ENCODE results near the gene PLCB1.

The PLCB1 gene

DNA sequence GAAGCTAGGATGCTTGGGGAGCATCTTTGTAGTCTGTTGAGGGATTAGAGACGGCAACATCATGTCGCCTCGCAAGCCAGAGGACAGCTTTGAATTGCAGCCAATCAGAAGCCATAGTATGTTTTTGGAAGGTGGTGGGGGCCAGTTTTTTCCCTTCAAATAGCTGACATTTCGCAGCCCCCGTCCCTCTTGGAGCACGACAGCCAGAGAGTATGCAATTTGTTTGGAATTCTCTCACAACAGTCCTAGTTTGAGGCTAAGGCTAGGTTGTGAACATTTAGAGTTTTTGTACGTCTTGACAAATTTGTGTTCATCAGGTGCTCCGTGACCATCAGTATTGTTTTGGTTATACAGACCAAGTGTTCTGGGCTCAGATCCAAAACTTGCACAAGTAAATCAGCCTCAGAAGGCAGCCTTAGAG, 83.3 kb downstream of the PLCB1 start:
- no peak for DNase-seq

DNA sequence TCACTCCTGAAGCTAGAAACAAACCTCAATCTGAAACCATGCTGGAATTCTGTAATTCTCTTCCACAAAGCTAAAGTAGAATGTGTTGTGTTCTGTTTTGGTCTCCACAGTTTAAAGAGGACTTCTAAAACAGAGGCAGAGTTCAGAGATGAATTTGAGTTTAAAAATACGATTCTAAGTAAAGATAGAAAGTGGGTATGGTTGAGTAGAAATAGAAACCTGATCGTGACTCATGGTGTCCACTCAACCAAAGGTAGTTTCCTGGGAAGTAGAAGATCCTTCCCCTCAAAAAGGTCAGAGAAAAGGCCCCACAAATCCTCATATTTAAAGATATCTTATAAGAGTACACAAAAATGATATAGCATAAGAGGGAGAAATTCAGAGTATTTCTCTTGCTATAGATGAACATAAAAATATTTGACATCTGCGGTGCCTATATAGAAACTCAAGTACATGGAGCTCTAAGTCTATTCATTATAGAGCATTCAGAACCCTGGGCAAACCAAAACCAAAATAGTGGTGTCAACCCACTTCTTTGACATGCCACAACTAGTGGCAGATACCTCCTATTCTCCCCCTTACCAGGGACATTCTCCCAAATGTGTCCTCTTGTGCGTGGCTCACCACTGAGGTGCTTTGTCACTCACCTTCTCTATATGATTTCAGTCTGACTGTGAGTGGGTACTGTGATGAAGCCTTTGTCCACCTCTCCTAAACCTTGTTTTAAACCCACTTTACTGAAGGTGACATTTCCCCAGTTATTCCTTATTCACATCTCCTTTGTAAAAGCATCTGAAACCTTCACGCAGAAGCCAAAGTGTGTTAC, 84.5 kb downstream of the PLCB1 start:
- no peak for DNase-seq

DNA sequence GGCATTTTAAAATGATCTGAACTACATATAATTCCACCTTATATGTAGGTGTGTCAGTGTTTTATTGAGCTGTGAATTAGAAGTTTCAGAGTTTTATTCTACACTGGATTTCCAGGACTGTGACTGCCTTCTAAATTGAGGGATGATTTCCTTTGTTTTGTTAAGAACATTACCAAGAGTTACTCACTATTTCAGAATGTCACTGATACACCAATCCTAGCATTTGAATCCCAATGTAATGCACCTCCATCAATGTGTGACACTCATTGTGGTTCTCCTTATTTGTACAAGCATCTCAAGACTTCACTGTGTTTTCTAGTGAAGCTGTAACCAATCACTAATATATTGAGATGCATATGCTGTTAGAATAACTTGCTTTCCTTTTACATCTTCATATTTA, 86.8 kb downstream of the PLCB1 start:
- DNase-seq: no peak

DNA sequence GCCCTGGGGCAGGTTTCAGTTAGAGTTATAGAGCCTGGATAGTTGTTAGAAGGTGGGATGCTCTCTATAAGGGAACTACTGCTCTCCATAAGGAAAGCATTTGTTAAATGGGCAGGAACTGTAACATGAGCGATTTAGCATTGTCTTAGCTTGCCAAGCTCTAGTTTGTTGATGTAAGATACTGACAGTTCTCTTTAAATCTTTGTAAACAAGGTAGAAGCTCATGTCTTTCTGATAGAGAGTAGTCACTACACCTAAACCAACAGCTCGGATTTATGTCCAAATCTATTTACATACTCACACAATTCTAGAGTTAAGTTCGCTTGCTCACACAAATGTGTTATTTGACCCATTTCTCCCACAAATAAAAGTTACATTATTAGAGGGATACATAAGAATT, 87.3 kb downstream of the PLCB1 start:
- DNase-seq: no peak

DNA sequence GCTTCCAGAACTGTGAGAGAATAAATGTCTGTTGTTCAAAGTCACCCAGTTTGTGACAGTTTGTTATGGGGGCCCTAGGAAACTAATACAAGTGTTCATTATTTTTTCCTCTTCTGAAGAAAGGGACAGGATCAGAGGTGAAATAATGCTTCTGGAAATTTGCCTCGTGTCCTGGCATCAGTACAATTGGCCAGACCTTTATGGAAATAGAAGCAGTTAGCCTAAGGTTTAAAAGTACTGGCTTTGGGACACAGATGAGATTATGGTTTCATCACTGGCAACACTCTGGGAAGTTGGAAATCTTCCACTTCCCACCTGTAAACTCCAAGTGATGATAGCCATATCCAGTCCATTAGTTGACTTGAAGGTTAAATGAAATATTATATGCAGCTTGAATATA, 88.7 kb downstream of the PLCB1 start:
- no peak for DNase-seq

DNA sequence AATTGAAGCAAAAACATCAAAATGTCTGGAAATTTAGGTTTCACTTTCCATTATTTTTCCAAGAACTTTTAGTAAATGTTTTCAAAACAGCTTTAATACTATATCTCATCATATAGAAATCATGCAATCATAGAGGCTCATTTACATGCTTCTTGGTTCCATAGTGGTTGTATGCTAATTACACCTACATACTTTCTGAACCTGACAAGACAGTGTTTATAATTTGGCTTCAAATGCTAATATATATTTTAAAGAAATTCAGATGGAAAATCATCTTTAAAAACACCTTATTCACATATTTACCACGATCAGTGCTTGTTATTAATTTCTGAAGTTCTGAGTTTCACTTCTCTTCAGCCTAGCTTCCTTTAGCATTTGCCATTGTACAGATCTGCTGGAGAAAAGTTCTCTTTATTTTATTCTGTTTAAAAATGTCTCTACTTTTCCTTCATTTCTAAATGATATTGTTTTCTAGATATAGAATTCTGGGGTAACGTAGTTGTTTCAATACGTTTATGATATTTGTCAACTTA, 89.9 kb downstream of the PLCB1 start:
- DNase-seq: no peak

DNA sequence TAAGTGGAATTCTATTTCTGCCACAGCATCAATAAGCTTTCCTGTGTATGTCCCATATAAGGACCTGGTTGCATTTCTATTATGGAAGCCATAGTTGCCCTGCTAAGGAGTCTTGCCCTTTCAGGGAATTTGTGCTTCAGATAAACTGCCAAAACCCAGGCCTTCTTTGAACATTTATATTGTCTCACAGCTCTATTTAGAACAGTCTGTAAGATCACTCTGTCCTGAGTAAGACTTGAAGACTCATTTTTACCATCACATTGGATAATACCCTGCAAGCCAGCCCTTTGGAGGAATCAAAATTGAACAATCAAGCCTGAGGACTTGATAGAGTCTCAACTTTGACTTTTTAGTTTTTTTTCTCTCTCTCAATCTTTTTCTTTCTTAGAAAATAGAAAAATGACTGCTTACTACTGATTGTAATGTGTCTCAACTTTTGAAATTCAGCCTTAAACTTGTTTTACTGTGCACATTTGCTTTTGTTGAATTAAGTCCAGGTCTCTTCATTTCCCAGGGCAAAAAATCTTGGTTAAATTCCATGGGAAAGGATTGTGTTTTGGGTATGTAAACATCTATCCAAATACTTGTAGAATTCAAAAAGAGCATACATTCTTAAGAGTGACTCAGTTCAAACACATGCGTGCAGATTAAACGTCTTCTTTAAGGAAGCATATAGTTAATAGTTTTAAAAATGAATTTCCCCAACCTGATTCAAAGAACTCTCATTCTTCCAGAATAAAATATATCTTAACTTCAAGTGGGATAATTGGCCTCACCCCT, 91.2 kb downstream of the PLCB1 start:
- no peak for DNase-seq

DNA sequence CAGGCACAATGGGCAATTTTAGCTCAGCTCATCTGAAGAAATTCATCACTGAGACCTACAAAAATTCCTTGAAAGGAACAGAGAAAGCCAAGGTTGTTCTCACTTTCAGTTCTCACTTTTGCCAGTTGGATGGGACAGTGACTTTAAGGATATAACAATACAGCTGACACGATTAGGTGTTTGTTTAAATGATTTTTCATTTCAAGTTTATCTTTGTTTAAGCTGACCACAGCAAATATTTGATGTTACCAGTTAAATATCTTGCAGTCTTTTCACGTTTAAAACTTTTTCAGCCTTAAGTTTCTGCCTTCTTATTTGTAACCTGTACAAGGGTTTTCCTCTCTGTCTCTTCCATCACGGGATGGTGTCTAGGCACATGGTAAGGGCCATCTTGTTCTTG, 93.6 kb downstream of the PLCB1 start:
- DNase-seq: no peak

DNA sequence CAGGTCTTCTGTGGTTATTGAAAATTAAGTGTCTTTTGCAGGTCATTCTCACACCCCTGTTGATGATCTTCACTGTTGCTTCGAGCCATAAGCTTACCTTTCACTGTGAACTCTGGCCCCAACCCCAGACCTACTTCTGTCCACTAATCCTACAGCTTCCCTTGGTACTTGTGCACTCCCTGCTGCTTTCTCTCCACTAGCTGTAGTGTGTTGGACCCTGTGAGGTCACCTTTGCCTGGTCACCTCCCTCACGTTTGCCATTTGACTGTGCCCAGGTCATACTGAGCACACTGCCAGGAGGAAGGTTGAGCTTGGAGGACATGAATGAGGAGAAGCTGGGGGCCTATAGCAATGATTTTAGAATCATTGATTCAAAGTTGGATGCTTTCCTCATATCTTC, 94.0 kb downstream of the PLCB1 start:
- no peak for DNase-seq

DNA sequence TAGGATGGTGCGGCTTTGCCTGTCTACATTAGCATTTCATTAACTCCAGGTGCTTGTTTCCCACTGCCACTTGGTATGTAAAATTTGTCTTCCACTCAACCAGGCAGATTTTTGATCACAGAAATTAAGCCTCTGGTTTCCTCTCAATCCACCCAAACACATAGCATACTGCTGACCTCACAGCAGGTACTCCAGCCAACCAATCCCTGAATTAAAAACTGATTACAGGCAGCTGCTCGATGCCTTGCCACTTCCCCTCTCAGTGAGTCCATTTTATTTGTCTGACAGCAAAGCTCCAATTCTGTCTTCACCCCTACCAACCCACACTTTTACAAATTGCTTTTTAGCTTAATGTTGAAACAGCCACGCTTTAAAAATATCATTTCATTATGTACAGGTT, 95.2 kb downstream of the PLCB1 start:
- DNase-seq: no peak

DNA sequence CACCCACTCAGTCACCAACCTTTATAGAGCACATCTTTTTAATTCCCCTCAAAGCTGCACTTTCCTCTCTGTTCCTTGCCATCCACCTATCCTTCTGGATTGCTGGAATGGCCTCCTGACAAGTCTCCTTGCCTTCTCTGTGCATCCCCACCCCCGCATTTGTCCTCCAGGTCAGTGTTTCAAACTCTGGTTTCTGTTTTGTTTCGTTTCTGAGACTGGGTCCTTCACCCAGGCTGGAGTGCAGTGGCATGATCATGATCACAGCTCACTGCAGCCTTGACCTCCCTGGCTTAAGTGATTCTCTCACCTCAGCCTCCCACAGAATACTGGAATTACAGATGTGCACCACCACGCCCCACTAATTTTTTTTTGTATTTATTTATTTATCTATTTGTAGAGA, 96.2 kb downstream of the PLCB1 start:
- DNase-seq: no peak

DNA sequence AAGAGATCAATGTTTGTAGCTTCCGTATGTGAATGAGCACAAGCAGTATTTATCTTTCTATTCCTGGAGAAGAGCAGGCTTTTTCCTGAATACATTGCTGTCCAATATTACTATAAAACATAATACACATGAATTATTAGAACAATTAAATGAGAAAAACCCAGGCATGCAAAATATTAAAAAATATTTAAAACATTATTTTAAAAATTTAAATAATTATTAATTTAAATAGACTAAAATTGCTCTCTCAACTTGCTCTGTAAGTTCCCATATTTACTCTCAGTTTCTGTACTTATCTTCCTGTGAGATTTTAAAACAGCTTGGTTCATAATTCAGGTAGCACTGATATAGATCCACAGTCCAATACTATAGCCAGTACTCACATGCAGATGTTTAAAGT, 97.0 kb downstream of the PLCB1 start:
- no peak for DNase-seq

DNA sequence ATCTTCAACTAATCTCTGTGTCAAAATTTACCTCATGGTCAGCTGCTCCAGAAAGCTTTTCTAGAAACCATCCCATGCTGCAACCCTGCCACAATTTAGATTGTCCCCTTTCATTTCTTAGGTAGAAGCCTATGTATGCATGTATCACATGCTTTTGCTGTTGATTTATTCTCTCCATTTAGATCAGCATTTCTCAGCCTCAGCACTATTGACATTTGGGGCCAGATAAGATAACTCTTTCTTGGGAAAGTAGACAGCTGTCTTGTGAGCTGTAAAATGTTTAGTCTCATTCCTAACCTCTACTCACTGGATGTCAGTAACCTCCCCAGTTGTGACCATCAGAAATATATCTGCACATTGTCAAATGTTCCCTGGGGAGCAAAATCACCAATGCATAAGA, 99.0 kb downstream of the PLCB1 start:
- no peak for DNase-seq

DNA sequence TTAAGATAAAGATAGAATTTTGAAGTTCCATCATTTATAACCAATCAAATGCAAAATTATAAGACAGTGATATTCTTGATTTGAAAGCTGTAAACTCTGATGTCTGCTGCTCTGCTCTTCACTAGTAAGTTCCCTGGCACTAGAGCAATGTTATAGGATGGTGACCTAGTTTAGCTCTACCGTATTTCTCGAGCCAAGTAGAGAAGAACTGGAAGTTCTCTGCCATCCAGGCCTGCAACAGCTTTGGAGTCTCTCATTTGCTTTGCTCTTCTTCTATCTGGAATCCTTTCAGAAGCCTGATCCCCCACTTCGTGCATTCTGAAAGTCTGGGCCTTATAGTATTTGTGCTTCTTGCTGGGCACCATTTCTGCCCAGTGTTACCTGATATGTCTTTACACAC, 100.3 kb downstream of the PLCB1 start:
- no peak for DNase-seq

DNA sequence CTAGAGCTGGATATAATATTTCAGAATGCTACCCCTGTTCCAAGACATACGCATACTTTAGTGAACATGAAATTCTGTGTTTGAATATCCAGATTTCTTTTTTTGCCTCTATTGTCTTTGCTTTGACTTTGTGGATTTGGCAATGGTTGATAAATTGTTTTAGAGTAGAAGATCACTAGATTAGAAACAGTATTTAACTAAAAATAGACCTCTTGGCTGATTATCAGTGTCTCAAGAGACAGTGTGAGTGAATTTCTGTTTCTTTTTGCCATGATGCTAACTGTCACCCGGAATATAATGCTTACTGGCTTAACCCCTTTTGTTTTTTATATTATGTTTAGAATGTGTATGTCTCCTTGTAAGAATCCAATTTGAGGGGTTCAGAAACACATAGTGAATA, 102.5 kb downstream of the PLCB1 start:
- DNase-seq: no peak

DNA sequence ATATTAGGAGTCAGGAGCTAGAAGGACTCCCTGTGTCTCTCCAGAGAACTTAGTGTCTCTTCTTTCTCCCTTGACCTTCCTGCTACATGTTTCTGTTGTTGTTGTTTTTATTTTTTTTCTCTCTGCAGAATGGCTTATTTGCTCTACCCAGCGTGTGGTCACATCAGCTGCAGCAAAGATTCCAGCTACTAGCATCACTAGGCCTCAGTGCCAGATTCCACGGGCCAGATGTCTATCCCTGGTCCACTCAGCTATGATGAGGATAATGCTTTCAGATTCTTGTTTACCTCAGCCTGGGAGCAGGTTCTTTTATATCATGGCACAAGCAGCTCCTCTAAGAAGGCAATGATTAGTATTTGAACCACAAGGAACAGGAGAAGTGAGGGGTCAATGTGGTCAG, 110.0 kb downstream of the PLCB1 start:
- no peak for DNase-seq

DNA sequence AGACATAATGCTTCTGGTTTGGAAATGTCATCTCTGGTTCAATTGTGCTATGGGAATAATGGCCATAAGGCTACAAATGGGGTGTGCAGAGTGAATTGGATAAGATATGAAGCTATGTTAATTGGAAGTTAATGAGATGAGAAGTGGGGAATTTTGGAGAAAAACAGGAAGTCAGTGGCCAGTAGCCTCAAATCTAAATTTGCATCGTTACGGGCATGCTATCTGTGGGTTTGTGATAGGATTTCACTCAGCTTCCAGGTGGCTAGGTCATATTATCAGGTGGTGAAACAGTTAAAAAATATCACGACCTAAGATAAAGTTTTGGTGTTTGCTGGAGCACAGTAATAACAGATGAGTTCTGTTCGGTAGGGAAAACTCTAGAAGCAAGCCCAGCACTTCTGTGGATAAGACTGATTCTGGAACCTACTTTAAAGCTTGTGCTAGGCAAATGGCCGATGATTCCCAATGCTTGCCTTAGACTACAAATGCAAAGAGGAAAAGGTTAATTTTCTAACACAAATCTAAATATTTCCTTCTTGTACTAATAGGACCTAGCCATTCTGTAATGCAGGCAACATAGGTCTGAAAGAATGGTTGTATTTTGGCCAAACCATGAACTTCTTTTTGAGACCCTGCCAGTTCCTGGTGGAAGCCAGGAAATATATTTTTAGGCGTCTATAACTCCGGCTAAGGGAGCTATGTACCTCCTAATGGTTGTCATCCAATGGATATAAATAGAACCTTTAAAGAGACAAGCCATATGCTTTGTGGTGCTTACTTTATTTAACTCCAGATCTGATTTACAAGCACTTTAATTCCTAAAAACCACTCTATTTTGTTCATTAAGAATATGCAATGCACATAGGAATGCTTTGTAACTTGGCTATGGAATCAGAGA, 111.0 kb downstream of the PLCB1 start:
- no peak for DNase-seq

DNA sequence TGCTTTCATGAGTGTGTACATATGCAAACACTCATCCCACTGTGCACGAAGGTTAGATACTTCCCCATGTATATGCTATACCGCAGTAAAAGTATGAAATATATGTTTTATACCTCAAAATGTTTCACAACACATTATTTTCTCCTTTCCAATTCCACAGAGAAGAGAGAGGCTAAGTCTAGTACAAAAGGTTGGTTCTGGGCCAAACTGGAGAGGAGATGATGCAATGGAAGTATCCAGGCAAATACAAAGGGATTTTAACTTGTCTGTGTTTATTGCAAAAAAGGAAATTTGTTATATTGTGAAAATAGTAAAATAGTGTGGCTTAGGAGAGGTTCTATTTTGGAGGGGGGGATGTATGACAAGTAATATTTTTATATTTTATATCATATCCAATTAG, 112.6 kb downstream of the PLCB1 start:
- no peak for DNase-seq

DNA sequence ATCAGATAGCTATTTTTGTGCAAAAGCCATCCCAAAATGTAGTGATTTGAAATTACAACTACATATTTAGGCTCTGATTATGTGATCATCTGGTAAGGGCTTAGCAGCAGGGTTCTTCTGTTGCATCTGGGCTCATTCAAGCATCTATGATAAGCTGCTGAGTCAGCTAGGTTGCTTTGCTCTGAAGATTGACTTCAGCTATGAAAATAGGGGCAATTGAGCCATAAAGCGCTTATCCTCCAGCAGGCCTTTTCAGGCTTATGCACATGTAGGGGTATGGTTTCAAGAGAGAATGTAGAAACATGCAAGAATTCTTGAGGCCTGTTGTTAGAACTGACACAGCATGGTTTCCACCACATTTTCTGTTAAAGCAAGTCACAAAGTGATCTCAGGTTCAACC, 114.1 kb downstream of the PLCB1 start:
- DNase-seq: no peak

DNA sequence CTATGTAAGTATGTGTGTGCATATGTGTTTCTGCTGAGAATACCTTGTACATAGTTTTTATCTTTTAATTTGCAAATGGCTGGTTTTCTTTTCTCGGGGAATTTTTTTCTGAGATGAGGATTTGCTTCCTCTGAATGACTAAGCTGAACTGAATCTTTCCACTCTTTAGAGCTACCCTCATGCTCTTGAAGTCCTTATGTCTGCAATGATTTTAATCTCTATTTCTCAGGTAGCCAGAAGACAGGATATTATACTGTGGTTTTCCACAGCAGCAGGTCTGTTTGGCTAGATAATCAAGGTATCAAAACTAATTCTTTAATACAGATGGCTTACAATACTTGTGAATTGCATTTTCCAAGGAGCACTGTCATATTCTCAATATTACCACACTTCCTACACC, 114.7 kb downstream of the PLCB1 start:
- no peak for DNase-seq

DNA sequence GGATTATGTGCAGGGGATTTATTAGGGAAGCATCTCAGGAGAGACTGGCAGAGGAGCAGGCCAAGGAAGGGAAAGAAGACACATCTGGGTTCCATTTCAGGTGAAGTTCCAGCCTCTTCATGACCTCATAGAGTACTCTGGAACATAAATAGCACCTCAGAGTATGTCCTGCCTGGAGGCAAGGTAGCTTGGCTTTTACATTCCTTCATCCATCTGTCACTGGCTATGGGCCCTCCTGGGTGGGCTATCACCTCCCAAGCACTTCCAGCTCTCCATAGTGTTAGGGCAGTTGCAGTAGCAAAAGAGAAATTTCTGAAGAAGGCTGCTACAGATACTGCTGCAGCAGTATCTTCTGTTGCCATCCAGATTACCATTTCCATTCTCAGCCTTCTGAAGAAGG, 116.0 kb downstream of the PLCB1 start:
- no peak for DNase-seq

DNA sequence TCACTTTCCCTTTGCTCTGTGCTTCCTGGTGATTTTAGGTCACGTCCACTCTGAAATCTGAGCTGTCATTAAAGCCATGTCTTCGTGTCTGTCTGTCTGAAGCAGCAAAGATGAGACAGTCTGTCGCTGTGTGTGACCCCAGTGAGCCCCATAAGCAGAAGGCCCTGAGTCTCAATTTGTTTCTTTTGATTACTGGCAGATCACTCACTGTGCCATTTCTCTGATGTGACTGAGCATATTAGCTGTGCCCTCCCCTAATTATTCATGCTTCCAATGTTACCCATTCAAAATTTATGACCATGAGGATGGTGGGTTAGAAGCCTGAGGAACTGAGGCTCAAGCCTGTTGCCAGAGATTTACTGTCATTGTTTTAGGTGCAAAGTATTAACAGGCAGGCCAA, 117.6 kb downstream of the PLCB1 start:
- no peak for DNase-seq

DNA sequence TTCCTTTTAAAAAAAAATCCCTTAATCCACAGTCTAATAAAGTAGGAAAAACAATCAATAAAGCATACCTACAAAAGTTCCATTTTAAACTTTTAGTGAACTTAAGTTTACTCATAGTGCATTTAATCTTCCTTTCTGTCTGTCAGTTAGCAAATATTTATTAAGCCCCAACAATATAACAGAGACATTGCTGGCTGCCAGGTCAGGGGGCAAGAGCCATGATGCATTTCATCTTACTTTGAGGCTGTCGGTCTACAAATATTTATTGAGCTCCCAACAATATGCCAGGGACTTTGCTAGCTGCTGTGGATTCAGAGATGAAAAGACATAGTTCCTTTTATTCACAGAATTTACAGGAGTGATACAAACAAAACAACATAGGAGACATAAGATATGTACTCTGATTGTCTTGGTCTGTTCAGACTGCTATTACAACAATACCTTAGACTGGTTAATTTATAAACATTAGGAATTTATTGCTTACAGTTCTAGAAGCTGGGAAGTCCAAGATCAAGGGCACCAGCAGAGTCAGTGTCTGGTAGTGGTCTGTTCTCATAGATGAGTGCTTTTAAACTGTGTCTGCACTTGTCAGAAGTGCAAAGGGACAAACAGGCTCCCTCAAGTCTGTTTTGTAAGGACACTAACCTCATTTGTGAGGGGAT, 118.6 kb downstream of the PLCB1 start:
- DNase-seq: no peak

Measured in effector CD4-positive, alpha-beta T cell (primary cell).